IMR-90 (cell line): Measurements from ENCODE around the gene FAM234B. TPM values are rescaled to one million over a fixed set of nuclear protein-coding genes. Genes with fewer than 3 reads are reported as not detected.

Source experiments
- ATAC-seq: fragments of 200-7000 bp; cut with Tn5 transposase; 2 replicates; pipeline ENCODE4 v1.9.1; 2020; ENCODE audit warnings: low read depth, mild to moderate bottlenecking, moderate library complexity
- BruUV-seq: library from RNA; stranded (reverse); fragments of 400-500 nt; replicated peaks from 2 replicates; lab custom pipeline; 2021; lab: Mats Ljungman, UMichigan
- CTCF ChIA-PET: fragments of 300-600 bp; formaldehyde crosslinking; extraction: SDS; loops from one replicate; lab custom pipeline; 2021; ENCODE audit warnings: antibody characterized with exemption; lab: Yijun Ruan, JAX
- POLR2A ChIA-PET: fragments of 300-600 bp; sonication (Branson Sonifier 250); formaldehyde crosslinking; loops from one replicate; lab custom pipeline; 2022; ENCODE audit warnings: antibody characterized with exemption; ENCODE audit not compliant: unreplicated experiment; lab: Charles Lee
- DNase-seq: peaks from one replicate; pipeline ENCODE4 v3.0.0; 2013
- H2AFZ ChIP-seq: replicated peaks from 2 replicates; pipeline ENCODE3; 2013; ENCODE audit warnings: low read length, mild to moderate bottlenecking; ENCODE audit not compliant: poor library complexity
- H2AK5ac ChIP-seq: 2 replicates; pipeline ENCODE4 v1.6.1; 2013; ENCODE audit warnings: low read depth, low read length, inconsistent platforms
- H2AK9ac ChIP-seq: replicated peaks from 2 replicates; pipeline ENCODE3; 2013; ENCODE audit warnings: mild to moderate bottlenecking, low read depth, low read length, moderate library complexity; ENCODE audit not compliant: poor library complexity
- H2BK120ac ChIP-seq: 2 replicates; pipeline ENCODE4 v1.6.1; 2013; ENCODE audit warnings: low read depth, low read length, inconsistent platforms
- H2BK15ac ChIP-seq: 3 replicates; pipeline ENCODE4 v1.6.1; 2013; ENCODE audit warnings: low read depth, low read length, inconsistent platforms
- H2BK20ac ChIP-seq: 2 replicates; pipeline ENCODE4 v1.6.1; 2013; ENCODE audit warnings: low read depth, mild to moderate bottlenecking, inconsistent platforms, low read length, moderate library complexity
- H2BK5ac ChIP-seq: 2 replicates; pipeline ENCODE4 v1.6.1; 2013; ENCODE audit warnings: mild to moderate bottlenecking, low read depth, low read length, inconsistent platforms; ENCODE audit not compliant: poor library complexity, severe bottlenecking
- H3K14ac ChIP-seq: replicated peaks from 2 replicates; pipeline ENCODE4 v1.6.1; 2013; ENCODE audit warnings: low read depth, low read length, inconsistent platforms
- H3K18ac ChIP-seq: 2 replicates; pipeline ENCODE4 v1.6.1; 2013; ENCODE audit warnings: low read depth, low read length, control low read depth
- H3K23ac ChIP-seq: 2 replicates; pipeline ENCODE4 v1.6.1; 2013; ENCODE audit warnings: low read depth, low read length, inconsistent platforms
- H3K27ac ChIP-seq: 2 replicates; pipeline ENCODE4 v1.5.1; 2013; ENCODE audit warnings: mild to moderate bottlenecking, control low read depth, low read length; ENCODE audit not compliant: insufficient read depth
- H3K27me3 ChIP-seq: 2 replicates; pipeline ENCODE4 v1.6.1; 2013; ENCODE audit warnings: low read length; ENCODE audit not compliant: control insufficient read depth, insufficient read depth
- H3K36me3 ChIP-seq: 2 replicates; pipeline ENCODE4 v1.6.1; 2013; ENCODE audit warnings: low read length, mixed read lengths; ENCODE audit not compliant: control insufficient read depth, insufficient read depth
- H3K4ac ChIP-seq: 2 replicates; pipeline ENCODE4 v1.6.1; 2013; ENCODE audit warnings: low read depth, low read length, inconsistent platforms
- H3K4me1 ChIP-seq: 2 replicates; pipeline ENCODE4 v1.6.1; 2013; ENCODE audit warnings: low read length, mixed read lengths; ENCODE audit not compliant: control insufficient read depth, insufficient read depth
- H3K4me2 ChIP-seq: 2 replicates; pipeline ENCODE4 v1.6.1; 2013; ENCODE audit warnings: low read depth, mild to moderate bottlenecking, control low read depth, low read length, moderate library complexity
- H3K4me3 ChIP-seq: 2 replicates; pipeline ENCODE4 v1.5.1; 2013; ENCODE audit warnings: low read depth, mild to moderate bottlenecking, control low read depth, low read length, moderate library complexity; ENCODE audit not compliant: insufficient read depth
- H3K56ac ChIP-seq: 2 replicates; pipeline ENCODE4 v1.6.1; 2013; ENCODE audit warnings: low read length, inconsistent platforms; ENCODE audit not compliant: insufficient read depth; ENCODE audit errors: extremely low read depth
- H3K79me1 ChIP-seq, 2 experiments: 2 replicates each; pipeline ENCODE4 v1.6.1; 2013; ENCODE audit warnings: low read length in 2 of 2, inconsistent platforms in 1 of 2, low read depth in 1 of 2
- H3K9ac ChIP-seq: 2 replicates; pipeline ENCODE4 v1.6.1; 2013; ENCODE audit warnings: low read depth, low read length, control low read depth
- H3K9me1 ChIP-seq: 2 replicates; pipeline ENCODE4 v1.6.1; 2013; ENCODE audit warnings: low read length, inconsistent platforms; ENCODE audit not compliant: insufficient read depth
- H3K9me3 ChIP-seq: 2 replicates; pipeline ENCODE4 v1.6.1; 2013; ENCODE audit warnings: low read length; ENCODE audit not compliant: control insufficient read depth, insufficient read depth
- H4K20me1 ChIP-seq: 2 replicates; pipeline ENCODE4 v1.6.1; 2013; ENCODE audit warnings: low read length, inconsistent platforms; ENCODE audit not compliant: insufficient read depth
- H4K5ac ChIP-seq: 2 replicates; pipeline ENCODE4 v1.6.1; 2013; ENCODE audit warnings: mild to moderate bottlenecking, low read depth, low read length, control low read depth
- H4K8ac ChIP-seq, 2 experiments: 2 replicates each; pipeline ENCODE4 v1.6.1; 2013; ENCODE audit warnings: low read depth in 2 of 2, low read length in 2 of 2, control low read depth in 1 of 2, inconsistent platforms in 1 of 2
- H4K91ac ChIP-seq: 2 replicates; pipeline ENCODE4 v1.6.1; 2013; ENCODE audit warnings: low read depth, low read length, inconsistent platforms; ENCODE audit not compliant: insufficient read depth
- BHLHE40 ChIP-seq: fragments of 150-350 bp; IDR thresholded peaks from 2 replicates; pipeline ENCODE4 v1.6.1; 2016; ENCODE audit warnings: mild to moderate bottlenecking, low read depth, low read length
- CEBPB ChIP-seq: IDR thresholded peaks from 2 replicates; pipeline ENCODE4 v1.6.1; 2012; ENCODE audit warnings: low read depth, low read length, improper control_type of control experiment
- CHD1 ChIP-seq: IDR thresholded peaks from 2 replicates; pipeline ENCODE4 v1.6.1; 2012; ENCODE audit warnings: low read depth, low read length, improper control_type of control experiment
- FOS ChIP-seq: fragments of 150-350 bp; IDR thresholded peaks from 2 replicates; pipeline ENCODE4 v1.6.1; 2016; ENCODE audit warnings: low read depth, low read length
- MAFK ChIP-seq: IDR thresholded peaks from 2 replicates; pipeline ENCODE4 v1.6.1; 2012; ENCODE audit warnings: low read depth, low read length, improper control_type of control experiment
- MAZ ChIP-seq: IDR thresholded peaks from 2 replicates; pipeline ENCODE4 v1.6.1; 2012; ENCODE audit warnings: low read depth, mild to moderate bottlenecking, low read length, improper control_type of control experiment, moderate library complexity, borderline replicate concordance
- MXI1 ChIP-seq: IDR thresholded peaks from 2 replicates; pipeline ENCODE4 v1.6.1; 2012; ENCODE audit warnings: low read depth, mild to moderate bottlenecking, low read length, moderate library complexity, borderline replicate concordance
- NFE2L2 ChIP-seq: fragments of 150-350 bp; IDR thresholded peaks from 2 replicates; pipeline ENCODE4 v1.6.1; 2016; ENCODE audit warnings: low read depth, mild to moderate bottlenecking, low read length
- POLR2A ChIP-seq: IDR thresholded peaks from 2 replicates; pipeline ENCODE4 v1.6.1; 2012; ENCODE audit warnings: mild to moderate bottlenecking, low read depth, low read length
- RCOR1 ChIP-seq: IDR thresholded peaks from 2 replicates; pipeline ENCODE4 v1.6.1; 2012; ENCODE audit warnings: mild to moderate bottlenecking, low read length, improper control_type of control experiment; ENCODE audit not compliant: insufficient replicate concordance
- RFX5 ChIP-seq: IDR thresholded peaks from 2 replicates; pipeline ENCODE4 v1.8.0; 2012; ENCODE audit warnings: low read depth, mild to moderate bottlenecking, low read length, moderate library complexity
- WGBS, 2 experiments: methylation state at CpG; one replicate each; pipeline versions ENCODE4 v1.1.5 to v1.1.7; 2013; ENCODE audit warnings: missing lambda C conversion rate in 2 of 2; ENCODE audit not compliant: insufficient read length in 1 of 2; ENCODE audit errors: extremely low coverage in 2 of 2; 5-methylcytosine and 5-hydroxymethylcytosine counted together
- dilution Hi-C: fragments of 300-500 bp; cut with HindIII; formaldehyde crosslinking; loops from one replicate; pipeline ENCODE4 v1.14.3; 2018; ENCODE audit warnings: low sequenced_read_pairs; ENCODE audit not compliant: unreplicated experiment
- in situ Hi-C: fragments of 300-500 bp; cut with MboI; formaldehyde crosslinking; loops from 3 replicates; pipeline ENCODE4 v1.14.3; 2019; ENCODE audit warnings: low sequenced_read_pairs, inconsistent platforms, mixed read lengths
- intact Hi-C: fragments of 100-400 bp; cut with micrococcal nuclease; formaldehyde crosslinking; loops from 2 replicates; pipeline ENCODE4 v1.10.0; 2022
- polyA plus RNA-seq, 3 experiments: library from polyadenylated mRNA; depleted of rRNA; stranded (reverse); fragments of >200 nt; gene quantifications; 2 replicates each; pipeline ENCODE4 v1.2.3, GENCODE V29; 2012; ENCODE audit warnings: low replicate concordance in 1 of 3
- total RNA-seq: library from RNA; depleted of rRNA; stranded (reverse); fragments of >200 nt; gene quantifications from 2 replicates; pipeline ENCODE4 v1.2.3, GENCODE V29; 2012
- TF ChIP-seq, protein P1 (sequence below): fragments of 150-350 bp; IDR thresholded peaks from 2 replicates; pipeline ENCODE4 v1.6.1; 2017; ENCODE audit warnings: mild to moderate bottlenecking, antibody characterized with exemption, low read length, low read depth
- TF ChIP-seq, protein P2 (sequence below): fragments of 150-350 bp; IDR thresholded peaks from 2 replicates; pipeline ENCODE4 v1.6.1; 2016; ENCODE audit warnings: low read depth, mild to moderate bottlenecking, low read length, moderate library complexity, borderline replicate concordance

The FAM234B gene
- total and polyA plus RNA-seq, 2 of the 4 experiments (the other 2 are of a cell fraction): 3.6 to 8.6 TPM

- Histone ChIP-seq H3K56ac (no peak overlapping the region), H3K9ac (no peak overlapping the region), H4K20me1 (no peaks in the 10 kb centered on the region), H3K27me3 (no peaks in the 10 kb centered on the region), H3K79me1 (no peaks in the 10 kb centered on the region), H2AK9ac (peak overlapping the region; percentile 5), H3K23ac (no peak overlapping the region), H2BK120ac (no peak overlapping the region), H3K36me3 (peaks cover 5% of the 10 kb centered on the region), H3K14ac (no peak overlapping the region), H3K4me3 (no peak overlapping the region), H3K4me1 (peaks cover 9% of the 10 kb centered on the region), H3K9me3 (no peaks in the 10 kb centered on the region; the same call in 1 of the 2 replicates), H2BK5ac (no peak overlapping the region), H3K27ac (no peak overlapping the region), H3K18ac (no peak overlapping the region), H4K91ac (peak overlapping the region; percentile 9; the same call in 1 of the 2 replicates), H4K8ac (no peak overlapping the region), H3K4me2 (no peak overlapping the region), H4K5ac (no peak overlapping the region), H3K4ac (no peak overlapping the region; the same call in 1 of the 2 replicates), H3K9me1 (0 out of 2 replicates have a peak, but pooled peaks cover 17% of the 10 kb centered on the region), H2AK5ac (peak overlapping the region; percentile 39; the same call in 1 of the 2 replicates), H2AFZ (no peak overlapping the region), H2BK20ac (no peak overlapping the region), H2BK15ac (0 out of 3 replicates have a peak overlapping the region, but pooled peaks have one; percentile 13)
- TF ChIP-seq MAZ: no peak
- no peak for TF ChIP-seq CEBPB
- TF ChIP-seq MAFK: no peak
- TF ChIP-seq, protein P1, sequence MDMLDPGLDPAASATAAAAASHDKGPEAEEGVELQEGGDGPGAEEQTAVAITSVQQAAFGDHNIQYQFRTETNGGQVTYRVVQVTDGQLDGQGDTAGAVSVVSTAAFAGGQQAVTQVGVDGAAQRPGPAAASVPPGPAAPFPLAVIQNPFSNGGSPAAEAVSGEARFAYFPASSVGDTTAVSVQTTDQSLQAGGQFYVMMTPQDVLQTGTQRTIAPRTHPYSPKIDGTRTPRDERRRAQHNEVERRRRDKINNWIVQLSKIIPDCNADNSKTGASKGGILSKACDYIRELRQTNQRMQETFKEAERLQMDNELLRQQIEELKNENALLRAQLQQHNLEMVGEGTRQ: no peak
- TF ChIP-seq POLR2A: no peak
- TF ChIP-seq, protein P2, sequence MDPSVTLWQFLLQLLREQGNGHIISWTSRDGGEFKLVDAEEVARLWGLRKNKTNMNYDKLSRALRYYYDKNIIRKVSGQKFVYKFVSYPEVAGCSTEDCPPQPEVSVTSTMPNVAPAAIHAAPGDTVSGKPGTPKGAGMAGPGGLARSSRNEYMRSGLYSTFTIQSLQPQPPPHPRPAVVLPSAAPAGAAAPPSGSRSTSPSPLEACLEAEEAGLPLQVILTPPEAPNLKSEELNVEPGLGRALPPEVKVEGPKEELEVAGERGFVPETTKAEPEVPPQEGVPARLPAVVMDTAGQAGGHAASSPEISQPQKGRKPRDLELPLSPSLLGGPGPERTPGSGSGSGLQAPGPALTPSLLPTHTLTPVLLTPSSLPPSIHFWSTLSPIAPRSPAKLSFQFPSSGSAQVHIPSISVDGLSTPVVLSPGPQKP: no peak
- TF ChIP-seq RFX5: no peak
- no peak for TF ChIP-seq BHLHE40
- no peak for TF ChIP-seq MXI1
- no peak for TF ChIP-seq NFE2L2
- no peak for TF ChIP-seq RCOR1
- TF ChIP-seq CHD1: no peak
- TF ChIP-seq FOS: no peak
- ChIA-PET CTCF (interaction anchor here (0.7 kb wide), 1 partner anchor 56 kb away, joined by 9 read pairs; no protein-coding TSS in a partner anchor), POLR2A (no interaction called here)
- intact Hi-C loops (no loop called here), in situ Hi-C loops (no loop called here), dilution Hi-C loops (no loop called here)
- BruUV-seq: no TSS peak
- ATAC-seq (no peak; the same call in 1 of the 2 replicates), DNase-seq (no peak)
- 100% methylated on average over 1 of the region's 12 CpGs; no CpG with 5 or more reads in 1 of the 2 experiments for WGBS, 2 experiments
Observed at GRCh38 chr12:13075786-13076570, 31.8 kb downstream of the FAM234B start.
